ENCODE data around the gene RET.

- TF ChIP-seq CTCF (IDR thresholded peaks at IDR 0.05) (no peak), EP300 (IDR thresholded peaks at IDR 0.05) (no peak)
Observed at GRCh38 chr10:43113201-43114087, 36.6 kb downstream of the RET start.

All from ovary (tissue), 3 donors.